K562 (cell line): ENCODE measurements around the gene ACADM. TPM values are rescaled to one million over a fixed set of nuclear protein-coding genes. Genes with fewer than 3 reads are reported as not detected.
A peak's percentile ranks its signal among the peaks of the same experiment; 100 is the strongest.

Experiments used
- ESRRB ChIP-seq: fragments of 250-450 bp; sonication (Bioruptor Pico); IDR thresholded peaks from 2 replicates; pipeline ENCODE4 v1.5.0; 2020; ENCODE audit warnings: mild to moderate bottlenecking, moderate library complexity, borderline replicate concordance
- FOXK2 ChIP-seq, 2 experiments: fragments of 450-650 bp; IDR thresholded peaks in 1 of 2; conservative IDR thresholded peaks in 1 of 2; 2 replicates each; pipeline ENCODE4 v1.6.1; 2016; ENCODE audit warnings: low read depth in 2 of 2, mild to moderate bottlenecking in 1 of 2
- FOXM1 ChIP-seq, 2 experiments: fragments of 450-650 bp in 1 of 2; sonication (generic) in 1 of 2; formaldehyde crosslinking in 1 of 2; IDR thresholded peaks; 2 replicates each; pipeline versions ENCODE4 v1.6.1 to v1.9.0; 2017 to 2022; ENCODE audit warnings: low read depth in 2 of 2, mild to moderate bottlenecking in 2 of 2, missing genetic modification reagents in 1 of 2, moderate library complexity in 1 of 2
- NELFE ChIP-seq: IDR thresholded peaks from 2 replicates; pipeline ENCODE4 v1.6.1; 2011; ENCODE audit warnings: mild to moderate bottlenecking; ENCODE audit not compliant: insufficient read depth, insufficient read length
- PRMT5 ChIP-seq: sonication (generic); formaldehyde crosslinking; IDR thresholded peaks from 2 replicates; pipeline ENCODE4 v1.5.0; 2020; ENCODE audit warnings: missing genetic modification reagents
- RBM39 ChIP-seq: fragments of 200-400 bp; formaldehyde crosslinking; optimal IDR thresholded peaks from 2 replicates; pipeline ENCODE3; 2018; ENCODE audit warnings: low read depth, low read length
- RFX1 ChIP-seq: fragments of 450-650 bp; IDR thresholded peaks from 2 replicates; pipeline ENCODE4 v1.6.1; 2016; ENCODE audit warnings: mild to moderate bottlenecking, moderate library complexity
- TCF7 ChIP-seq: sonication (generic); IDR thresholded peaks from 2 replicates; pipeline ENCODE4 v1.6.1; 2016; ENCODE audit warnings: antibody characterized with exemption, borderline replicate concordance
- TSC22D4 ChIP-seq: fragments of 450-650 bp; IDR thresholded peaks from 2 replicates; pipeline ENCODE4 v1.6.1; 2016; ENCODE audit warnings: missing genetic modification characterization, missing biosample characterization, control low read depth
- ZKSCAN3 ChIP-seq: fragments of 250-450 bp; sonication (Bioruptor Pico); IDR thresholded peaks from 2 replicates; pipeline ENCODE4 v1.4.0; 2020
- ZNF586 ChIP-seq: fragments of 450-650 bp; formaldehyde crosslinking; conservative IDR thresholded peaks from 2 replicates; pipeline ENCODE4 v1.4.0; 2020; ENCODE audit warnings: mild to moderate bottlenecking, moderate library complexity
- ZNF79 ChIP-seq: fragments of 250-450 bp; sonication (Bioruptor Pico); IDR thresholded peaks from 2 replicates; pipeline ENCODE4 v1.4.0; 2020; ENCODE audit warnings: low read depth, mild to moderate bottlenecking, moderate library complexity
- polyA plus RNA-seq, 8 experiments: library from polyadenylated mRNA; depleted of rRNA in 4 of 8; stranded (reverse) in 5 of 8; unstranded in 3 of 8; fragments of >200 nt; fragmentation: Nextera tagmentation in 2 of 8; fragmentation: Illumina TruSeq in 1 of 8; extraction: Ambion mirVana in 2 of 8; extraction: Trizol in 1 of 8; gene quantifications; 2 replicates each; pipeline versions ENCODE4 v1.2.1 to v1.2.3, GENCODE V29; 2011 to 2014; ENCODE audit warnings: inconsistent platforms in 1 of 8, missing spikeins in 1 of 8
- total RNA-seq, 7 experiments: library from RNA; depleted of rRNA in 6 of 7; stranded (reverse); fragments of >200 nt in 6 of 7; fragmentation: Illumina TruSeq in 2 of 7; extraction: Trizol in 2 of 7; gene quantifications; 2 replicates each; pipeline versions ENCODE4 v1.2.1 to v1.2.3, GENCODE V29; 2011 to 2021; ENCODE audit warnings: low replicate concordance in 1 of 7
- TF ChIP-seq, protein P1 (sequence below): IDR thresholded peaks from 2 replicates; pipeline ENCODE4 v1.6.1; 2014; ENCODE audit warnings: antibody characterized with exemption
- TF ChIP-seq, protein P2 (sequence below): fragments of 450-650 bp; IDR thresholded peaks from 2 replicates; pipeline ENCODE4 v1.6.1; 2016; ENCODE audit warnings: antibody characterized with exemption
- TF ChIP-seq, protein P3 (sequence below): sonication (generic); formaldehyde crosslinking; IDR thresholded peaks from 2 replicates; pipeline ENCODE4 v1.8.0; 2023; ENCODE audit warnings: mild to moderate bottlenecking, missing genetic modification reagents
- TF ChIP-seq, protein P4 (sequence below): fragments of 450-650 bp; formaldehyde crosslinking; IDR thresholded peaks from 2 replicates; pipeline ENCODE4 v1.4.0; 2020; ENCODE audit warnings: mild to moderate bottlenecking

The ACADM gene
- total and polyA plus RNA-seq, 9 of the 15 experiments (the other 6 are each of a cell fraction or from before 2014, with no cell fraction given): 82.5 to 156 (median 123) TPM

DNA sequence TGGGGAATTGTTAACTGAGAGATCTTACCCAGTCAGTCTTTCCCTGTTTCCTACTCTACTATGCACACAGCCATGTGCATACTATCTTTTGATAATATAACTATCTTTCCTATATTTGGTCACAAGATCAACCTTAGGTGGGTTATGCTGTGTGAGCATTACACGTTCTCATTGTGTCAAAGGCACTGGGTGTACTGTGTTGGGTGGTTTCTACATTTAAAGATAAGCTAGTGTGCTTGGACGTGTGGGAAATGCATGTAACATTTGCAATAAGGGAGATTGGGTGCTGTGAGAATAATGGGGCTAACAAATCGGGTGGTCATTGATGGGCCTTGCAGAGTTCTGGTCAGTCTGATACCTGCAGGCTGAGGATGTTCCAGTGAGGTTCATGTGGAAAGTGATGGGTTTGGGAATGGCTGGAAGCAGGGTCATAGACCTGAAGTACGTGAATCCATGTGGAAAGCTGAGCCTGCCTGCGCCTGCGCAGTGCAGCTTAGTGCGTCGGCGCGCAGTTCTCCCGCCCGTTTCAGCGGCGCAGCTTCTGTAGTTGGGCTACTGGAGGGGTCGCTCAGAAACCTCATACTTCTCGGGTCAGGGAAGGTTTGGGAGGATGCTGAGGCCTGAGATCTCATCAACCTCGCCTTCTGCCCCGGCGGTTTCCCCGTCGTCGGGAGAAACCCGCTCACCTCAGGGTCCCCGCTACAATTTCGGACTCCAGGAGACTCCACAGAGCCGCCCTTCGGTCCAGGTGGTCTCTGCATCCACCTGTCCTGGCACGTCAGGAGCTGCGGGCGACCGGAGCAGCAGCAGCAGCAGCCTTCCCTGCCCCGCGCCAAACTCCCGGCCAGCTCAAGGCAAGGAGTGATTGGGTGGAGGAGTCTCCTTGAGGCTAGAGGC, 72.1 kb downstream of the ACADM start, which contains the start of gene MSH4 (continued):
- TF ChIP-seq, protein P1, sequence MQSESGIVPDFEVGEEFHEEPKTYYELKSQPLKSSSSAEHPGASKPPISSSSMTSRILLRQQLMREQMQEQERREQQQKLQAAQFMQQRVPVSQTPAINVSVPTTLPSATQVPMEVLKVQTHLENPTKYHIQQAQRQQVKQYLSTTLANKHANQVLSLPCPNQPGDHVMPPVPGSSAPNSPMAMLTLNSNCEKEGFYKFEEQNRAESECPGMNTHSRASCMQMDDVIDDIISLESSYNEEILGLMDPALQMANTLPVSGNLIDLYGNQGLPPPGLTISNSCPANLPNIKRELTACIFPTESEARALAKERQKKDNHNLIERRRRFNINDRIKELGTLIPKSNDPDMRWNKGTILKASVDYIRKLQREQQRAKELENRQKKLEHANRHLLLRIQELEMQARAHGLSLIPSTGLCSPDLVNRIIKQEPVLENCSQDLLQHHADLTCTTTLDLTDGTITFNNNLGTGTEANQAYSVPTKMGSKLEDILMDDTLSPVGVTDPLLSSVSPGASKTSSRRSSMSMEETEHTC: 0 out of 2 replicates have a peak, but pooled peaks have one; percentile 3
- TF ChIP-seq FOXK2 (conservative IDR thresholded peaks at IDR 0.05 in 1 of 2, IDR thresholded peaks at IDR 0.05 in 1 of 2; ENCODE audit: low read depth in 2 of 2) (no peak; a peak in 1 of 4 replicates), ZKSCAN3 (CRISPR knock-in tag) (no peak), ZNF586 (peak; percentile 86), RBM39 (no peak), ESRRB (CRISPR knock-in tag) (peak; percentile 78; the same call in 1 of the 2 replicates), TSC22D4 (tag) (no peak), PRMT5 (CRISPR knock-in tag) (no peak), FOXM1 (IDR thresholded peaks at IDR 0.05; ENCODE audit: low read depth) (no peak), FOXM1 (CRISPR knock-in tag; IDR thresholded peaks at IDR 0.05; ENCODE audit: low read depth) (no peak), ZNF79 (CRISPR knock-in tag) (no peak), RFX1 (no peak), TCF7 (no peak; the same call in 1 of the 2 replicates), NELFE (no peak)
- TF ChIP-seq, protein P2, sequence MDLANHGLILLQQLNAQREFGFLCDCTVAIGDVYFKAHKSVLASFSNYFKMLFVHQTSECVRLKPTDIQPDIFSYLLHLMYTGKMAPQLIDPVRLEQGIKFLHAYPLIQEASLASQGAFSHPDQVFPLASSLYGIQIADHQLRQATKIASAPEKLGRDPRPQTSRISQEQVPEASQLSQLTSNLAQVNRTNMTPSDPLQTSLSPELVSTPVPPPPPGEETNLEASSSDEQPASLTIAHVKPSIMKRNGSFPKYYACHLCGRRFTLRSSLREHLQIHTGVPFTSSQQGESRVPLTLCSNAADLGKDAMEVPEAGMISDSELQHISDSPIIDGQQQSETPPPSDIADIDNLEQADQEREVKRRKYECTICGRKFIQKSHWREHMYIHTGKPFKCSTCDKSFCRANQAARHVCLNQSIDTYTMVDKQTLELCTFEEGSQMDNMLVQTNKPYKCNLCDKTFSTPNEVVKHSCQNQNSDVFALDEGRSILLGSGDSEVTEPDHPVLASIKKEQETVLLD: peak; percentile 93
- TF ChIP-seq, protein P3, sequence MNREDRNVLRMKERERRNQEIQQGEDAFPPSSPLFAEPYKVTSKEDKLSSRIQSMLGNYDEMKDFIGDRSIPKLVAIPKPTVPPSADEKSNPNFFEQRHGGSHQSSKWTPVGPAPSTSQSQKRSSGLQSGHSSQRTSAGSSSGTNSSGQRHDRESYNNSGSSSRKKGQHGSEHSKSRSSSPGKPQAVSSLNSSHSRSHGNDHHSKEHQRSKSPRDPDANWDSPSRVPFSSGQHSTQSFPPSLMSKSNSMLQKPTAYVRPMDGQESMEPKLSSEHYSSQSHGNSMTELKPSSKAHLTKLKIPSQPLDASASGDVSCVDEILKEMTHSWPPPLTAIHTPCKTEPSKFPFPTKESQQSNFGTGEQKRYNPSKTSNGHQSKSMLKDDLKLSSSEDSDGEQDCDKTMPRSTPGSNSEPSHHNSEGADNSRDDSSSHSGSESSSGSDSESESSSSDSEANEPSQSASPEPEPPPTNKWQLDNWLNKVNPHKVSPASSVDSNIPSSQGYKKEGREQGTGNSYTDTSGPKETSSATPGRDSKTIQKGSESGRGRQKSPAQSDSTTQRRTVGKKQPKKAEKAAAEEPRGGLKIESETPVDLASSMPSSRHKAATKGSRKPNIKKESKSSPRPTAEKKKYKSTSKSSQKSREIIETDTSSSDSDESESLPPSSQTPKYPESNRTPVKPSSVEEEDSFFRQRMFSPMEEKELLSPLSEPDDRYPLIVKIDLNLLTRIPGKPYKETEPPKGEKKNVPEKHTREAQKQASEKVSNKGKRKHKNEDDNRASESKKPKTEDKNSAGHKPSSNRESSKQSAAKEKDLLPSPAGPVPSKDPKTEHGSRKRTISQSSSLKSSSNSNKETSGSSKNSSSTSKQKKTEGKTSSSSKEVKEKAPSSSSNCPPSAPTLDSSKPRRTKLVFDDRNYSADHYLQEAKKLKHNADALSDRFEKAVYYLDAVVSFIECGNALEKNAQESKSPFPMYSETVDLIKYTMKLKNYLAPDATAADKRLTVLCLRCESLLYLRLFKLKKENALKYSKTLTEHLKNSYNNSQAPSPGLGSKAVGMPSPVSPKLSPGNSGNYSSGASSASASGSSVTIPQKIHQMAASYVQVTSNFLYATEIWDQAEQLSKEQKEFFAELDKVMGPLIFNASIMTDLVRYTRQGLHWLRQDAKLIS (CRISPR knock-in tag): no peak
- TF ChIP-seq, protein P4, sequence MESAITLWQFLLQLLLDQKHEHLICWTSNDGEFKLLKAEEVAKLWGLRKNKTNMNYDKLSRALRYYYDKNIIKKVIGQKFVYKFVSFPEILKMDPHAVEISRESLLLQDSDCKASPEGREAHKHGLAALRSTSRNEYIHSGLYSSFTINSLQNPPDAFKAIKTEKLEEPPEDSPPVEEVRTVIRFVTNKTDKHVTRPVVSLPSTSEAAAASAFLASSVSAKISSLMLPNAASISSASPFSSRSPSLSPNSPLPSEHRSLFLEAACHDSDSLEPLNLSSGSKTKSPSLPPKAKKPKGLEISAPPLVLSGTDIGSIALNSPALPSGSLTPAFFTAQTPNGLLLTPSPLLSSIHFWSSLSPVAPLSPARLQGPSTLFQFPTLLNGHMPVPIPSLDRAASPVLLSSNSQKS (CRISPR knock-in tag): no peak
